ENCODE data around the gene PLXND1.
"Not testable (repeated sequence)": the region's sequence is repeated elsewhere in the genome, so short reads cannot be mapped to it uniquely, and the experiment has no call there.

The PLXND1 gene

GRCh38 chr3:129549006-129549800, 57.3 kb downstream of the PLXND1 start:
- Histone ChIP-seq H3K9ac (ENCODE audit: insufficient read length) (no peak overlapping the region), H3K9me3 (ENCODE audit: low read depth, low read length) (no peaks in the 10 kb centered on the region), H3K36me3 (ENCODE audit: insufficient read depth, low read length) (no peaks in the 10 kb centered on the region), H3K27ac (no peak overlapping the region), H3K4me3 (no peak overlapping the region)
- TF ChIP-seq EZH2 (IDR thresholded peaks at IDR 0.05) (no peak), POLR2AphosphoS5 (IDR thresholded peaks at IDR 0.05; ENCODE audit: borderline replicate concordance, low read depth, low read length) (no peak), FOXP2 (optimal IDR thresholded peaks at IDR 0.05; ENCODE audit: control extremely low read depth, extremely low read length, insufficient read depth) (no peak)
- no peak for DNase-seq (ENCODE audit: low read depth, low spot score)

- TF ChIP-seq POLR2AphosphoS5 (IDR thresholded peaks at IDR 0.05; ENCODE audit: borderline replicate concordance, low read depth, low read length) = no peak
- no peak for TF ChIP-seq FOXP2 (optimal IDR thresholded peaks at IDR 0.05; ENCODE audit: control extremely low read depth, extremely low read length, insufficient read depth)
- no peak for TF ChIP-seq EZH2 (IDR thresholded peaks at IDR 0.05)
- no peak overlapping the region for H3K4me3 ChIP-seq
- DNase-seq (ENCODE audit: low read depth, low spot score) = no peak
- no peak overlapping the region for H3K27ac ChIP-seq
- H3K36me3 ChIP-seq (ENCODE audit: insufficient read depth, low read length) = no peaks in the 10 kb centered on the region
- no peak overlapping the region for H3K9ac ChIP-seq (ENCODE audit: insufficient read length)
- no peaks in the 10 kb centered on the region for H3K9me3 ChIP-seq (ENCODE audit: low read depth, low read length)
Measured at GRCh38 chr3:129548104-129548965, 58.1 kb downstream of the PLXND1 start.

GRCh38 chr3:129547241-129547640, 59.2 kb downstream of the PLXND1 start:
- no peak overlapping the region for H3K9ac ChIP-seq (ENCODE audit: insufficient read length)
- H3K27ac ChIP-seq = no peak overlapping the region
- H3K36me3 ChIP-seq (ENCODE audit: insufficient read depth, low read length) = no peaks in the 10 kb centered on the region
- DNase-seq (ENCODE audit: low read depth, low spot score) = no peak
- TF ChIP-seq POLR2AphosphoS5 (IDR thresholded peaks at IDR 0.05; ENCODE audit: borderline replicate concordance, low read depth, low read length) = no peak
- no peak for TF ChIP-seq EZH2 (IDR thresholded peaks at IDR 0.05)
- H3K9me3 ChIP-seq (ENCODE audit: low read depth, low read length) = no peaks in the 10 kb centered on the region
- H3K4me3 ChIP-seq = no peak overlapping the region

GRCh38 chr3:129545951-129546350, 60.5 kb downstream of the PLXND1 start:
- not testable (repeated sequence) for H3K27ac ChIP-seq; DNase-seq (ENCODE audit: low read depth, low spot score); H3K9me3 ChIP-seq (ENCODE audit: low read depth, low read length); H3K9ac ChIP-seq (ENCODE audit: insufficient read length); H3K4me3 ChIP-seq; H3K36me3 ChIP-seq (ENCODE audit: insufficient read depth, low read length)

- Histone ChIP-seq H3K9me3 (ENCODE audit: low read depth, low read length) (no peaks in the 10 kb centered on the region), H3K36me3 (ENCODE audit: insufficient read depth, low read length) (no peaks in the 10 kb centered on the region), H3K27ac (no peak overlapping the region), H3K4me3 (no peak overlapping the region), H3K9ac (ENCODE audit: insufficient read length) (no peak overlapping the region)
- no peak for DNase-seq (ENCODE audit: low read depth, low spot score)
- no peak for TF ChIP-seq FOXP2 (optimal IDR thresholded peaks at IDR 0.05; ENCODE audit: control extremely low read depth, extremely low read length, insufficient read depth)
- TF ChIP-seq EZH2 (IDR thresholded peaks at IDR 0.05) = no peak
- TF ChIP-seq POLR2AphosphoS5 (IDR thresholded peaks at IDR 0.05; ENCODE audit: borderline replicate concordance, low read depth, low read length) = no peak
Measured at GRCh38 chr3:129543999-129544398, 62.5 kb downstream of the PLXND1 start.

GRCh38 chr3:129543156-129543790, 63.2 kb downstream of the PLXND1 start, which contains the start of gene H1-8:
TSS of gene H1-8 (plus strand) at chr3:129543175. CDS start at chr3:129543219, 44 bp downstream.
- no peak within 1 kb of the TSS for H3K4me3 ChIP-seq
- no peak for DNase-seq (ENCODE audit: low read depth, low spot score)
- H3K9me3 ChIP-seq (ENCODE audit: low read depth, low read length) = no peaks in the 10 kb centered on the region
- no peak within 1 kb of the TSS for H3K27ac ChIP-seq
- no peak within 1 kb of the TSS for H3K9ac ChIP-seq (ENCODE audit: insufficient read length)
- no peaks in the 10 kb centered on the region for H3K36me3 ChIP-seq (ENCODE audit: insufficient read depth, low read length)
- no peak for TF ChIP-seq EZH2 (IDR thresholded peaks at IDR 0.05)
- no peak for TF ChIP-seq FOXP2 (optimal IDR thresholded peaks at IDR 0.05; ENCODE audit: control extremely low read depth, extremely low read length, insufficient read depth)
- no peak for TF ChIP-seq POLR2AphosphoS5 (IDR thresholded peaks at IDR 0.05; ENCODE audit: borderline replicate concordance, low read depth, low read length)

- TF ChIP-seq POLR2AphosphoS5 (IDR thresholded peaks at IDR 0.05; ENCODE audit: borderline replicate concordance, low read depth, low read length) (no peak), FOXP2 (optimal IDR thresholded peaks at IDR 0.05; ENCODE audit: control extremely low read depth, extremely low read length, insufficient read depth) (no peak), EZH2 (IDR thresholded peaks at IDR 0.05) (no peak)
- Histone ChIP-seq H3K27ac (no peak overlapping the region), H3K36me3 (ENCODE audit: insufficient read depth, low read length) (no peaks in the 10 kb centered on the region), H3K9ac (ENCODE audit: insufficient read length) (no peak overlapping the region), H3K9me3 (ENCODE audit: low read depth, low read length) (no peaks in the 10 kb centered on the region), H3K4me3 (no peak overlapping the region)
- no peak for DNase-seq (ENCODE audit: low read depth, low spot score)
Measured at GRCh38 chr3:129542747-129543146, 63.7 kb downstream of the PLXND1 start.

GRCh38 chr3:129540776-129541516, 65.5 kb downstream of the PLXND1 start:
- DNase-seq (ENCODE audit: low read depth, low spot score) = no peak
- Histone ChIP-seq H3K36me3 (ENCODE audit: insufficient read depth, low read length) (no peaks in the 10 kb centered on the region), H3K9ac (ENCODE audit: insufficient read length) (no peak overlapping the region), H3K9me3 (ENCODE audit: low read depth, low read length) (no peaks in the 10 kb centered on the region), H3K27ac (no peak overlapping the region), H3K4me3 (no peak overlapping the region)
- TF ChIP-seq POLR2AphosphoS5 (IDR thresholded peaks at IDR 0.05; ENCODE audit: borderline replicate concordance, low read depth, low read length) (no peak), EZH2 (IDR thresholded peaks at IDR 0.05) (no peak), FOXP2 (optimal IDR thresholded peaks at IDR 0.05; ENCODE audit: control extremely low read depth, extremely low read length, insufficient read depth) (no peak)
